Measurements from ENCODE around the gene PAQR3.
"Not testable (repeated sequence)": the region's sequence is repeated elsewhere in the genome, so short reads cannot be mapped to it uniquely, and the experiment has no call there.

The PAQR3 gene

GRCh38 chr4:78923464-78924312 is 15.6 kb downstream of the PAQR3 start:
- DNase-seq, result no peak

- DNase-seq, result no peak
These were observed 17.0 kb downstream of the PAQR3 start for GRCh38 chr4:78922207-78922606.

- no peak for DNase-seq
These were observed 28.6 kb downstream of the PAQR3 start for GRCh38 chr4:78910612-78911011.

- DNase-seq, result not testable (repeated sequence)
These were observed 30.3 kb downstream of the PAQR3 start for GRCh38 chr4:78908974-78909373.

GRCh38 chr4:78907638-78908037 is 31.6 kb downstream of the PAQR3 start:
- DNase-seq, result no peak

- DNase-seq, result no peak
These were observed 35.1 kb downstream of the PAQR3 start for GRCh38 chr4:78904143-78904542.

- DNase-seq, result no peak
These were observed 36.9 kb downstream of the PAQR3 start for GRCh38 chr4:78902298-78902697.

- no peak for DNase-seq
These were observed 37.4 kb downstream of the PAQR3 start for GRCh38 chr4:78901882-78902281.

GRCh38 chr4:78899302-78899701 is 39.9 kb downstream of the PAQR3 start:
- no peak for DNase-seq

GRCh38 chr4:78889955-78890354 is 49.3 kb downstream of the PAQR3 start:
- no peak for DNase-seq

GRCh38 chr4:78885598-78885997 is 53.6 kb downstream of the PAQR3 start:
- no peak for DNase-seq

- no peak for DNase-seq
These were observed 58.3 kb downstream of the PAQR3 start for GRCh38 chr4:78880874-78881492.

GRCh38 chr4:78878031-78878430 is 61.2 kb downstream of the PAQR3 start:
- no peak for DNase-seq

GRCh38 chr4:78876568-78877320 is 62.5 kb downstream of the PAQR3 start:
- no peak for DNase-seq

GRCh38 chr4:78870056-78870455 is 69.2 kb downstream of the PAQR3 start:
- DNase-seq, result no peak

- not testable (repeated sequence) for DNase-seq
These were observed 70.5 kb downstream of the PAQR3 start for GRCh38 chr4:78868712-78869111.

- no peak for DNase-seq
These were observed 73.8 kb downstream of the PAQR3 start for GRCh38 chr4:78865451-78865850.

GRCh38 chr4:78864405-78865024 is 74.7 kb downstream of the PAQR3 start:
- DNase-seq, result peak; percentile 73

- no peak for DNase-seq
These were observed 75.2 kb downstream of the PAQR3 start for GRCh38 chr4:78863991-78864390.

GRCh38 chr4:78863254-78863869 is 75.9 kb downstream of the PAQR3 start:
- DNase-seq, result no peak

GRCh38 chr4:78862314-78862737 is 76.9 kb downstream of the PAQR3 start:
- no peak for DNase-seq

Data from COR-L47 (cell line).